IPS DF 6.9 (cell line): ENCODE measurements around the gene CTNNA2.

ENCODE experiments used
- DNase-seq: peaks from one replicate; pipeline ENCODE4 v3.0.0-alpha.2; 2013; ENCODE audit warnings: low read depth, low spot score
- H3K27ac ChIP-seq: one replicate; pipeline ENCODE4 v1.5.1; 2013; ENCODE audit warnings: low read length, control low read depth
- H3K27me3 ChIP-seq: 2 replicates; pipeline ENCODE4 v1.6.1; 2013; ENCODE audit warnings: mild to moderate bottlenecking, low read length; ENCODE audit not compliant: control insufficient read depth, insufficient read depth
- H3K36me3 ChIP-seq: 2 replicates; pipeline ENCODE4 v1.6.1; 2013; ENCODE audit warnings: low read length; ENCODE audit not compliant: control insufficient read depth, insufficient read depth
- H3K4me1 ChIP-seq: 2 replicates; pipeline ENCODE4 v1.6.1; 2013; ENCODE audit warnings: low read length; ENCODE audit not compliant: control insufficient read depth, insufficient read depth
- H3K4me3 ChIP-seq: 2 replicates; pipeline ENCODE4 v1.5.1; 2013; ENCODE audit warnings: mild to moderate bottlenecking, low read length
- H3K9me3 ChIP-seq: 2 replicates; pipeline ENCODE4 v1.6.1; 2013; ENCODE audit warnings: low read length, inconsistent platforms; ENCODE audit not compliant: control insufficient read depth, insufficient read depth
- WGBS: extraction: QIAGEN DNeasy Blood & Tissue Kit; methylation state at CpG from one replicate; pipeline ENCODE4 v1.1.7; 2013; ENCODE audit warnings: mixed read lengths, missing lambda C conversion rate; ENCODE audit not compliant: insufficient read length, insufficient coverage; 5-methylcytosine and 5-hydroxymethylcytosine counted together

CTNNA2 gene

GRCh38 chr2:79569048-79569447, 56.2 kb downstream of the CTNNA2 start:
- H3K4me1 ChIP-seq = no peaks in the 10 kb centered on the region
- DNase-seq = no peak
- H3K27ac ChIP-seq = no peak overlapping the region
- no peaks in the 10 kb centered on the region for H3K27me3 ChIP-seq
- no peaks in the 10 kb centered on the region for H3K36me3 ChIP-seq
- no peak overlapping the region for H3K4me3 ChIP-seq
- no CpG with 5 or more reads among the region's 5 CpGs for WGBS
- no peaks in the 10 kb centered on the region for H3K9me3 ChIP-seq

GRCh38 chr2:79573895-79574674, 61.2 kb downstream of the CTNNA2 start:
- H3K27me3 ChIP-seq = no peaks in the 10 kb centered on the region
- no peak overlapping the region for H3K4me3 ChIP-seq
- H3K9me3 ChIP-seq = no peaks in the 10 kb centered on the region
- WGBS = no CpG with 5 or more reads among the region's 6 CpGs
- no peaks in the 10 kb centered on the region for H3K4me1 ChIP-seq
- H3K27ac ChIP-seq = no peak overlapping the region
- H3K36me3 ChIP-seq = no peaks in the 10 kb centered on the region
- no peak for DNase-seq

- no peak overlapping the region for H3K27ac ChIP-seq
- H3K27me3 ChIP-seq = no peaks in the 10 kb centered on the region
- no peak overlapping the region for H3K4me3 ChIP-seq
- H3K4me1 ChIP-seq = no peaks in the 10 kb centered on the region
- no peaks in the 10 kb centered on the region for H3K36me3 ChIP-seq
- H3K9me3 ChIP-seq = no peaks in the 10 kb centered on the region
- WGBS = no CpG with 5 or more reads among the region's 4 CpGs
- DNase-seq = no peak
Observed at GRCh38 chr2:79576451-79576850, 63.6 kb downstream of the CTNNA2 start.

- 100% methylated on average over 1 of the region's 1 CpG for WGBS
- Histone ChIP-seq H3K36me3 (no peaks in the 10 kb centered on the region), H3K27ac (no peak overlapping the region), H3K4me3 (no peak overlapping the region), H3K27me3 (no peaks in the 10 kb centered on the region), H3K4me1 (no peaks in the 10 kb centered on the region), H3K9me3 (no peaks in the 10 kb centered on the region)
- no peak for DNase-seq
Observed at GRCh38 chr2:79578952-79579351, 66.1 kb downstream of the CTNNA2 start.

- Histone ChIP-seq H3K4me1 (no peaks in the 10 kb centered on the region), H3K27ac (no peak overlapping the region), H3K36me3 (no peaks in the 10 kb centered on the region), H3K9me3 (no peaks in the 10 kb centered on the region), H3K4me3 (no peak overlapping the region), H3K27me3 (no peaks in the 10 kb centered on the region)
- peak; percentile 11 for DNase-seq
- no CpG with 5 or more reads among the region's 6 CpGs for WGBS
Observed at GRCh38 chr2:79580175-79580574, 67.3 kb downstream of the CTNNA2 start.

- H3K27ac ChIP-seq = no peak overlapping the region
- no peak for DNase-seq
- no peaks in the 10 kb centered on the region for H3K36me3 ChIP-seq
- H3K9me3 ChIP-seq = no peaks in the 10 kb centered on the region
- no peak overlapping the region for H3K4me3 ChIP-seq
- no peaks in the 10 kb centered on the region for H3K27me3 ChIP-seq
- H3K4me1 ChIP-seq = no peaks in the 10 kb centered on the region
- no CpG with 5 or more reads among the region's 11 CpGs for WGBS
Observed at GRCh38 chr2:79585701-79586433, 73.0 kb downstream of the CTNNA2 start.

GRCh38 chr2:79591281-79591680, 78.4 kb downstream of the CTNNA2 start:
- no peaks in the 10 kb centered on the region; the same call in 1 of the 2 replicates for H3K4me1 ChIP-seq
- H3K27ac ChIP-seq = no peak overlapping the region
- no peaks in the 10 kb centered on the region for H3K36me3 ChIP-seq
- no peaks in the 10 kb centered on the region for H3K27me3 ChIP-seq
- DNase-seq = no peak
- no peak overlapping the region for H3K4me3 ChIP-seq
- H3K9me3 ChIP-seq = no peaks in the 10 kb centered on the region
- WGBS = no CpG with 5 or more reads among the region's 1 CpG

GRCh38 chr2:79593237-79593867, 80.5 kb downstream of the CTNNA2 start:
- Histone ChIP-seq H3K27me3 (no peaks in the 10 kb centered on the region), H3K36me3 (no peaks in the 10 kb centered on the region), H3K4me1 (no peaks in the 10 kb centered on the region; the same call in 1 of the 2 replicates), H3K4me3 (no peak overlapping the region), H3K9me3 (no peaks in the 10 kb centered on the region), H3K27ac (no peak overlapping the region)
- WGBS = no CpG with 5 or more reads among the region's 4 CpGs
- no peak for DNase-seq

GRCh38 chr2:79596403-79596802, 83.6 kb downstream of the CTNNA2 start:
- H3K27ac ChIP-seq = no peak overlapping the region
- WGBS = no CpG with 5 or more reads among the region's 3 CpGs
- no peaks in the 10 kb centered on the region; the same call in 1 of the 2 replicates for H3K4me1 ChIP-seq
- H3K27me3 ChIP-seq = no peaks in the 10 kb centered on the region
- no peak overlapping the region for H3K4me3 ChIP-seq
- no peaks in the 10 kb centered on the region for H3K9me3 ChIP-seq
- no peaks in the 10 kb centered on the region for H3K36me3 ChIP-seq
- DNase-seq = no peak

- H3K9me3 ChIP-seq = no peaks in the 10 kb centered on the region
- DNase-seq = no peak
- no peaks in the 10 kb centered on the region for H3K36me3 ChIP-seq
- H3K4me1 ChIP-seq = no peaks in the 10 kb centered on the region
- H3K27me3 ChIP-seq = no peaks in the 10 kb centered on the region
- no peak overlapping the region for H3K27ac ChIP-seq
- no peak overlapping the region for H3K4me3 ChIP-seq
Observed at GRCh38 chr2:79604748-79605147, 91.9 kb downstream of the CTNNA2 start.
